Neural cell (in vitro differentiated cells): ENCODE results near the gene PROKR2.

Source experiments
- EP300 ChIP-seq: fragments of 450-650 bp; conservative IDR thresholded peaks from 2 replicates; pipeline ENCODE4 v1.6.1; 2014; ENCODE audit warnings: antibody characterized with exemption, mild to moderate bottlenecking, moderate library complexity; ENCODE audit not compliant: poor library complexity, severe bottlenecking
- EZH2 ChIP-seq: fragments of 200-600, 300-800 bp; shearing (Covaris generic), sonication (generic); IDR thresholded peaks from 2 replicates; pipeline ENCODE4 v1.6.1; 2014; ENCODE audit warnings: antibody characterized with exemption, low read length, borderline replicate concordance, mild to moderate bottlenecking; ENCODE audit not compliant: insufficient read depth, poor library complexity, severe bottlenecking
- MXI1 ChIP-seq: fragments of 450-650 bp; conservative IDR thresholded peaks from 2 replicates; pipeline ENCODE4 v1.6.1; 2014; ENCODE audit warnings: antibody characterized with exemption, mild to moderate bottlenecking; ENCODE audit not compliant: poor library complexity, severe bottlenecking
- POLR2AphosphoS5 ChIP-seq: IDR thresholded peaks from 2 replicates; pipeline ENCODE4 v1.6.1; 2012
- RAD21 ChIP-seq: fragments of 450-650 bp; conservative IDR thresholded peaks from 2 replicates; pipeline ENCODE4 v1.6.1; 2014; ENCODE audit warnings: antibody characterized with exemption, mild to moderate bottlenecking, moderate library complexity
- SMC3 ChIP-seq: fragments of 450-650 bp; conservative IDR thresholded peaks from 2 replicates; pipeline ENCODE4 v1.6.1; 2014; ENCODE audit warnings: antibody characterized with exemption, mild to moderate bottlenecking, moderate library complexity; ENCODE audit not compliant: poor library complexity
- TAF1 ChIP-seq: IDR thresholded peaks from 2 replicates; pipeline ENCODE4 v1.6.1; 2012; ENCODE audit warnings: low read depth
- TF ChIP-seq, protein P1 (sequence below): fragments of 450-650 bp; IDR thresholded peaks from 2 replicates; pipeline ENCODE4 v1.5.1; 2014; ENCODE audit warnings: antibody characterized with exemption, mild to moderate bottlenecking, moderate library complexity; ENCODE audit not compliant: poor library complexity, severe bottlenecking
- TF ChIP-seq, protein P2 (sequence below): IDR thresholded peaks from 2 replicates; pipeline ENCODE4 v1.6.1; 2012; ENCODE audit warnings: borderline replicate concordance

DNA sequence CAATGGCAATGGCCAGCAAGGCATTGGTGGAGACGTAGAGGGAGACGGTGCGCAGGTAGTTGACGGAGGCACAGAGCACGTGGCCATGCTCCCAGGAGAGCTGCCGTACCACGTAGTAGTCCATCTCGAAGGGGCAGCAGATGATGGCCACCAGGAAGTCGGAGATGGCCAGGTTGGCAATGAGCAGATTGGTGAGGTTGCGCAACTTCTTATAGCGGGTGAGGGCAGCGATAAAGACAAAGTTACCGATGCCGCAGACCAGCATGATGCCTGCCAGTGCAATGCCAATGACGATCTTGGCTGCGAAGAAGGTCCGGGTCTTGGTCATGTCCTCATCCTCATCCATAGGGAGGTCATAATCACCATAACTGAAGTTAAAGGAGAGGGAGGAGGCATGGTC is 2.8 kb downstream of the PROKR2 start:
- TF ChIP-seq EZH2 (no peak), TAF1 (no peak), POLR2AphosphoS5 (no peak), RAD21 (no peak), EP300 (no peak), MXI1 (no peak), SMC3 (no peak)
- TF ChIP-seq, protein P1, sequence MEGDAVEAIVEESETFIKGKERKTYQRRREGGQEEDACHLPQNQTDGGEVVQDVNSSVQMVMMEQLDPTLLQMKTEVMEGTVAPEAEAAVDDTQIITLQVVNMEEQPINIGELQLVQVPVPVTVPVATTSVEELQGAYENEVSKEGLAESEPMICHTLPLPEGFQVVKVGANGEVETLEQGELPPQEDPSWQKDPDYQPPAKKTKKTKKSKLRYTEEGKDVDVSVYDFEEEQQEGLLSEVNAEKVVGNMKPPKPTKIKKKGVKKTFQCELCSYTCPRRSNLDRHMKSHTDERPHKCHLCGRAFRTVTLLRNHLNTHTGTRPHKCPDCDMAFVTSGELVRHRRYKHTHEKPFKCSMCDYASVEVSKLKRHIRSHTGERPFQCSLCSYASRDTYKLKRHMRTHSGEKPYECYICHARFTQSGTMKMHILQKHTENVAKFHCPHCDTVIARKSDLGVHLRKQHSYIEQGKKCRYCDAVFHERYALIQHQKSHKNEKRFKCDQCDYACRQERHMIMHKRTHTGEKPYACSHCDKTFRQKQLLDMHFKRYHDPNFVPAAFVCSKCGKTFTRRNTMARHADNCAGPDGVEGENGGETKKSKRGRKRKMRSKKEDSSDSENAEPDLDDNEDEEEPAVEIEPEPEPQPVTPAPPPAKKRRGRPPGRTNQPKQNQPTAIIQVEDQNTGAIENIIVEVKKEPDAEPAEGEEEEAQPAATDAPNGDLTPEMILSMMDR: no peak
- TF ChIP-seq, protein P2, sequence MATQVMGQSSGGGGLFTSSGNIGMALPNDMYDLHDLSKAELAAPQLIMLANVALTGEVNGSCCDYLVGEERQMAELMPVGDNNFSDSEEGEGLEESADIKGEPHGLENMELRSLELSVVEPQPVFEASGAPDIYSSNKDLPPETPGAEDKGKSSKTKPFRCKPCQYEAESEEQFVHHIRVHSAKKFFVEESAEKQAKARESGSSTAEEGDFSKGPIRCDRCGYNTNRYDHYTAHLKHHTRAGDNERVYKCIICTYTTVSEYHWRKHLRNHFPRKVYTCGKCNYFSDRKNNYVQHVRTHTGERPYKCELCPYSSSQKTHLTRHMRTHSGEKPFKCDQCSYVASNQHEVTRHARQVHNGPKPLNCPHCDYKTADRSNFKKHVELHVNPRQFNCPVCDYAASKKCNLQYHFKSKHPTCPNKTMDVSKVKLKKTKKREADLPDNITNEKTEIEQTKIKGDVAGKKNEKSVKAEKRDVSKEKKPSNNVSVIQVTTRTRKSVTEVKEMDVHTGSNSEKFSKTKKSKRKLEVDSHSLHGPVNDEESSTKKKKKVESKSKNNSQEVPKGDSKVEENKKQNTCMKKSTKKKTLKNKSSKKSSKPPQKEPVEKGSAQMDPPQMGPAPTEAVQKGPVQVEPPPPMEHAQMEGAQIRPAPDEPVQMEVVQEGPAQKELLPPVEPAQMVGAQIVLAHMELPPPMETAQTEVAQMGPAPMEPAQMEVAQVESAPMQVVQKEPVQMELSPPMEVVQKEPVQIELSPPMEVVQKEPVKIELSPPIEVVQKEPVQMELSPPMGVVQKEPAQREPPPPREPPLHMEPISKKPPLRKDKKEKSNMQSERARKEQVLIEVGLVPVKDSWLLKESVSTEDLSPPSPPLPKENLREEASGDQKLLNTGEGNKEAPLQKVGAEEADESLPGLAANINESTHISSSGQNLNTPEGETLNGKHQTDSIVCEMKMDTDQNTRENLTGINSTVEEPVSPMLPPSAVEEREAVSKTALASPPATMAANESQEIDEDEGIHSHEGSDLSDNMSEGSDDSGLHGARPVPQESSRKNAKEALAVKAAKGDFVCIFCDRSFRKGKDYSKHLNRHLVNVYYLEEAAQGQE: no peak
